ENCODE data around the gene SUCNR1. TPM values are rescaled to one million over a fixed set of nuclear protein-coding genes. Genes with fewer than 3 reads are reported as not detected.
"Not testable (repeated sequence)": the region's sequence is repeated elsewhere in the genome, so short reads cannot be mapped to it uniquely, and the experiment has no call there.

Gene SUCNR1
- total RNA-seq, 1 donor from 2014 or later, result not detected

GRCh38 chr3:151871639-151872468, 1.6 kb upstream of the SUCNR1 start:
- H3K9me3 Mint-ChIP-seq (ENCODE audit: unreplicated experiment), result no peaks in the 10 kb centered on the region
- TF ChIP-seq CTCF (IDR thresholded peaks at IDR 0.05), result no peak
- no peak overlapping the region for H3K4me3 Mint-ChIP-seq (ENCODE audit: unreplicated experiment)
- no peak overlapping the region for H3K27ac Mint-ChIP-seq (ENCODE audit: unreplicated experiment)
- H3K4me1 Mint-ChIP-seq (ENCODE audit: unreplicated experiment), result peaks cover 9% of the 10 kb centered on the region
- DNase-seq (ENCODE audit: extremely low spot score, unreplicated experiment), result no peak
- no peaks in the 10 kb centered on the region for H3K27me3 Mint-ChIP-seq (ENCODE audit: unreplicated experiment)
- no peaks in the 10 kb centered on the region for H3K36me3 Mint-ChIP-seq (ENCODE audit: unreplicated experiment)

DNA sequence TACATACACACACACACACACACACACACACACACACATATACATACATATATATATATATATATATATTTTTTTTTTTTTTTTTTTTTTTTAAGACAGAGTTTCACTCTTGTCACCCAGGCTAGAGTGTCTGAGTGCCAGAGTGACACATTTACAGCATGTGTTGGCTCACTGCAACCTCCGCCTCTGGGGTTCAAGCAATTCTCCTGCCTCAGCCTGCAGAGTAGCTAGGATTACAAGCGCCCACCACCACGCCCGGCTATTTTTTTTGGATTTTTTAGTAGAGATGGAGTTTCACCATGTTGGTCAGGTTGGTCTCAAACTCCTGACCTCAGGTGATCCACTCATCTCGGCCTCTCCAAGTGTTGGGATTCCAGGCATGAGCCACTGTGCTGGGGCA, 636 bp downstream of the SUCNR1 start:
- not testable (repeated sequence) for H3K4me3 Mint-ChIP-seq (ENCODE audit: unreplicated experiment); H3K4me1 Mint-ChIP-seq (ENCODE audit: unreplicated experiment); H3K27ac Mint-ChIP-seq (ENCODE audit: unreplicated experiment); H3K36me3 Mint-ChIP-seq (ENCODE audit: unreplicated experiment); H3K9me3 Mint-ChIP-seq (ENCODE audit: unreplicated experiment); H3K27me3 Mint-ChIP-seq (ENCODE audit: unreplicated experiment); DNase-seq (ENCODE audit: extremely low spot score, unreplicated experiment)

DNA sequence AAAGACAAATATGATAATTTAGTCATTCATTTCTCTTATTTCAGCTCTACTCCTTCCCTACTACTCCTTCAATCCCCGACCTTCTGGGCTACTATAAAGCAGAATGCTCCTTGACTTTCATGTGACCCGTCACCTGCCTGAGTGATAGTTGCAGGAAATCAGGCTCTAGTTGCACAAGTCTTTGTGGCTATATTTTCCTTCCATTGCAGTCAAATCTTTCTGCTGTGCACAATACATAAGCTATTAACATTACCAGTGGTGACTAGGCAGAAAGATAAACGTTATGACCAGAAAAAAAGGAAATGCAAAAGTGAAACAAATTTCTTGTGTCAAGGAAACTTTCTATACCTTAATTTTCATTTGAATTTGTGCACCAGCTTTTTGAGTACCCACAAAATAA, 2.3 kb downstream of the SUCNR1 start:
- Mint-ChIP-seq H3K36me3 (ENCODE audit: unreplicated experiment) (no peaks in the 10 kb centered on the region), H3K4me3 (ENCODE audit: unreplicated experiment) (no peak overlapping the region), H3K27me3 (ENCODE audit: unreplicated experiment) (no peaks in the 10 kb centered on the region), H3K9me3 (ENCODE audit: unreplicated experiment) (no peaks in the 10 kb centered on the region), H3K4me1 (ENCODE audit: unreplicated experiment) (peaks cover 16% of the 10 kb centered on the region), H3K27ac (ENCODE audit: unreplicated experiment) (no peak overlapping the region)
- no peak for TF ChIP-seq CTCF (IDR thresholded peaks at IDR 0.05)
- DNase-seq (ENCODE audit: extremely low spot score, unreplicated experiment), result no peak

- no peaks in the 10 kb centered on the region for H3K9me3 Mint-ChIP-seq (ENCODE audit: unreplicated experiment)
- no peak overlapping the region for H3K4me3 Mint-ChIP-seq (ENCODE audit: unreplicated experiment)
- no peak for DNase-seq (ENCODE audit: extremely low spot score, unreplicated experiment)
- no peaks in the 10 kb centered on the region for H3K27me3 Mint-ChIP-seq (ENCODE audit: unreplicated experiment)
- no peak overlapping the region for H3K27ac Mint-ChIP-seq (ENCODE audit: unreplicated experiment)
- peaks cover 30% of the 10 kb centered on the region for H3K4me1 Mint-ChIP-seq (ENCODE audit: unreplicated experiment)
- H3K36me3 Mint-ChIP-seq (ENCODE audit: unreplicated experiment), result no peaks in the 10 kb centered on the region
- TF ChIP-seq CTCF (IDR thresholded peaks at IDR 0.05), result no peak
These were observed 3.8 kb downstream of the SUCNR1 start for GRCh38 chr3:151877269-151877668.

GRCh38 chr3:151878465-151878864, 5.0 kb downstream of the SUCNR1 start:
- no peak overlapping the region for H3K27ac Mint-ChIP-seq (ENCODE audit: unreplicated experiment)
- peaks cover 32% of the 10 kb centered on the region for H3K4me1 Mint-ChIP-seq (ENCODE audit: unreplicated experiment)
- H3K4me3 Mint-ChIP-seq (ENCODE audit: unreplicated experiment), result no peak overlapping the region
- DNase-seq (ENCODE audit: extremely low spot score, unreplicated experiment), result no peak
- H3K27me3 Mint-ChIP-seq (ENCODE audit: unreplicated experiment), result no peaks in the 10 kb centered on the region
- TF ChIP-seq CTCF (IDR thresholded peaks at IDR 0.05), result no peak
- no peaks in the 10 kb centered on the region for H3K36me3 Mint-ChIP-seq (ENCODE audit: unreplicated experiment)
- H3K9me3 Mint-ChIP-seq (ENCODE audit: unreplicated experiment), result no peaks in the 10 kb centered on the region
